Activated CD4-positive, alpha-beta T cell treated with anti-CD3 and anti-CD28 coated beads for 24 hours (primary cell): ENCODE results near the gene RETREG2.

ENCODE experiments used
- DNase-seq, 2 donors: peaks; one replicate each; pipeline ENCODE4 v3.0.0-alpha.2; 2020; ENCODE audit warnings: low read depth in 2 of 2

The RETREG2 gene

DNA sequence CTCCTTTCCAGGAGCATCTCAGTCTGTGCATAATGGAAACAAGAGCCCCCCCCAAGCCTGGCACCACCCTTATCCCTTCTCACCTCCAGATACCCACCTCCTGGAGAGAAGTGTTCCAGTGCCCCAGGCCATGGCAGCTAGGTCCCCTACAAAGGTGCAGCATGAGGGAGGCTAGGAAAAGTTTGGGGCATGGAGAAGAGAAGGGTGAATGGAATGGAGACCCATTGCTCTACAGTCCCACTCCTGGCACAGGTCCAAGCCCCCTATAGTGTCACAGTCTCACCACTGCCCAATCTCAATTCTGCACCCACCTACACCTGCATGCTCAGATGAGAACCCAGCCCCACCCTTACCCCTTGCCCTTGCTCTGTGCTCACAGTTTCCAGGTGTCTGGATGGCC lies 9.1 kb upstream of the RETREG2 start:
- no peak for DNase-seq

DNA sequence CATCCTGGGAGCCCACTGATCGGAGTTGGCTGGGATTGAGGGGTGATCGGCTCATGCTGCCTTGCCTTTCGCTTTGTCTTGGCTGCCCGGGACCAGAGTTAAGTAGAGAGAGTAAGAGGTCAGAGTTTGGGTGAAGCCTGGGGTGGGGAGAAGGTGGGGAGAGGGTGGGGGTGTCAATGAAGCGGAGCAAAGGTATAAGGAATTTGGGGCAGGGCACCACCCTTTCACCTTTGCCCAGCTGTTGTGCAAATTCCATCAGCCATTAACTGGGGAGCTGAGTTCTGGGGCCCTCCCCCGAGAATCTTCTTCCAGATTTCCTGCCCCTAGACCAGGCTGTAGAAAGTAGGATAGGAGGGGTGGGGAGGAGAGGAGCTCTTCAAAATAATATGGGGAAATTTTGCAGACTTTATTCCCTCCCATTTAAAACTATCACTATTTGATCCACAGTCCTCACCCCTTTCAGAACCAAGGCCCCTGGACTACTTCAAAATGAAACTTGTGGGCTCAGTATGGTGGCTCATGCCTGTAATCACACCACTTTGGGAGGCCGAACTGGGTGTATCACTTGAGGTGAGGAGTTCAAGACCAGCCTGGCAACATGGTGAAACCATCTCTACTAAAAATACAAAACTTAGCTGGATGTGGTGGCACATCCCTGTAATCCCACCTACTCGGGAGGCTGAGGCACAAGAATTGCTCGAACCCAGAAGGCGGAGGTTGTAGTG lies 8.0 kb upstream of the RETREG2 start, which contains the start of gene SLC23A3:
SLC23A3 (minus strand) TSS at position 100 of the 725 bp plus-strand sequence; CDS start at position 55, 45 bp downstream.
- no peak for DNase-seq

DNA sequence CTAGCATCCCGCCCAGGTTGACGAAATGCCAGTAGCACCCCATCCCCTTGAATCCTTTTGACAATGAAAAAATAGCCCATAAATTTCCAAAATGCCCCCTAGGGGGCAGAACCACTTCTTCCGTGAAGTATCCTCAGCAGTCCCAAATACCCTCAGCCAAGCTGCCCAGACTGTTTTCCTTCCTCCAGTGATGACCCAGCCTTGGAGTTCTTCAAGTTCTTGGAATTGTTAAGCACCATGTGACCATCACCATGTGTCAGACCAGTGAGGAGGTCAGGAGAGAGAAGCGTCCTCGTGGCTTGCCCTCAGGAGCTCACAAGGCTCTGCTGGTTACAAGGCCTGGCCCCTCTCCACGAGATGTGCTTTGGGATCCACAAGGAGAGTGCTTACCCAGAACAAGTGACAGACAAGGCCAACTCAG lies 6.8 kb upstream of the RETREG2 start:
- DNase-seq = peak in 1 of 2 donors; percentile 38

DNA sequence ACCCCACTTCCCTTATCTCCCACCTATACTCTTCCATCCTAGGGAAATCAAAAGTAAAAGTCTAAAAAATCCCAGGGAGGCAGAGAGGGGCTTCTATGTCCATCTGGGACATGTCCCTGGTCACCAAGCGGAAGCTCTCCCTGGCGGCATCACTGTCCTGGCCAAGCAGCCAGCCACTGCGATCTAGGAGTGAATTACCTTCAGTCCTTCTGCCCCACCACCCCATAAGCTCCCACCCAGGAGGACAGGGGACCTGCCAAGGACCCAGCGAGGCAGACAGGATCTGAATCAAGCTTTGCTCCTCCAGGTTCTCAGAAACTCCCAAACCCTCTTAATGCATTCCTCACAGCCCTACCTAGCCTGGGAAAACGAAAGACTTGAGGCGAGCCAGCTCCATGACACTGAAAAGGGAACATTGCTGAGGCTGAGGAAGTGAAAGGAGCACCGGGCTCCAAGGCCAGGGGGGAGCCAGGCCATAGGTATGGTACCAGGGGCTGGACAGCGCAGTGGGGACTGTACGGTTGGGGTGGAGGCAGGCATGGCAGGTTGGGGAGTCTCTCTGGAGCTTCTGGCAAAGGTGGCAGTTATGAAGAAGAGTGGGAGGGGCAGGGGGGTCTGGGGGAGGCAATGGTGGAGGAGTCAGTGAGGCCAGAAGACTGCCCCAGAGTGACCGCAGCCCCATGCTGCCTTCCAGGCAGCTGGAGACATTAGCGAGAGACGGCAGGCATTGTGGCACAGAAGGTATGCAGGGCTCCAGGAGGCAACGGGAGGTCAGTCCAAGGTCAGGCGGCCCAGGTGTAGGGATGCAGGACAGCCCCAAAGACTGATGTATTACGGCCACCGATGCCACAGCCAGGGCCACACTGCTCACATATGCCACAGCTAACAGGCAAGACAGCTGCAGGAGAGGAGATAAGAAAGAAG lies 5.6 kb upstream of the RETREG2 start:
- no peak for DNase-seq

DNA sequence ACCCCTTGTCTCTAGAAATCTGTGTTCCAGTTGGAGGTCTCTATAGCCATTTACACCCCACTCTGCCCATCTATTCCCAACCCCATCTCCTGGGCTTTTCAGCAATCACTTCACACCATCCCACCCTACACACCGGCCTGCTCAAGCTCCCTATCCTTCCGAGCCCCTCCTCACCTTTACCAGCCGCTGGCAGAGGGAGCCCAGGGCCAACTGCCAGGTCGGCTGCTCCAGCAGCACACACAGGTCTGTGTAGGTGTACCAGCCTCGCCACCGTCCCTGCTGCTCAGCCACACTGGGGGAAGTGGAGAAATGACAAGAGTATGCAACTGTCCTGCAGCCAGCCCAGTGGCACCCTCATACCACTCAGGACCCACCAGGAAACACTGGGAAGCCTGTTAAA lies 4.9 kb upstream of the RETREG2 start:
- DNase-seq = no peak

DNA sequence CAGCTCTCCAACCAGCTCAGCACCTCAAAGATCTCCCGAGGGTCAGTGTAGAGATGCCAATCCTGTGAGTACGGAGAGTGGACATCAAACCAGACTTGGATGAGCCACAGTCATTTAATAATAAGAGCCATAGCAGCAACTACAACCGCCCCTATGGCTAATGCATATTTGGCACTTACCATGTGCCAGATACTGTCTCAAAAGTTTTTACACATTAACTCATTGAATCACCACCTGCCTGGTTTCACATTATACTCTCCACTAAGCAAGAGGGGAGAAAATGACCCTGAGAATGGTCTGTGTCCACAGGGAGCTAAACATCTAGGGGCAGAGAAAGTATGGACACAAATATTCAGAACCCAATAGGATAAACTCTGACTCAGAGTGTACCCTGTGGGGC lies 3.9 kb upstream of the RETREG2 start:
- DNase-seq = no peak

DNA sequence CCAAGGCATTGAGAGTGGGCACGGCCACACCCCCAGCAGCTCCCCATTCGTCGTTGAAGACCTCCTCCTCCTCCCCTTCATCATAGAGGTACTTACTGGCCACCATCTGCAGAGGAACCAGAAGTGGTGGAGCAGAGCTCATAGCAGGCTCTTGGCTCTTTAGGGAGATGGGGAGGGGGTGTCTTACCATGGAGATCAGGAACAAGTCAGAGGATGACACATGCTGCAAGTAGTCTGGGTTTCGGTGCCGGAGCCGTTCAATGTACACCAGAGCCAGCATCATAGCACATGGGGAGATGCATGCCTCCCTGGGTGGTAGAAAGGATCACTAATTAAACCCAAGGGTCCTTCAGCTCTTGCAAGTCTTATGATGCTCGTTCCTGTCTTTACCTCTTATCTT lies 3.3 kb upstream of the RETREG2 start:
- DNase-seq = no peak

DNA sequence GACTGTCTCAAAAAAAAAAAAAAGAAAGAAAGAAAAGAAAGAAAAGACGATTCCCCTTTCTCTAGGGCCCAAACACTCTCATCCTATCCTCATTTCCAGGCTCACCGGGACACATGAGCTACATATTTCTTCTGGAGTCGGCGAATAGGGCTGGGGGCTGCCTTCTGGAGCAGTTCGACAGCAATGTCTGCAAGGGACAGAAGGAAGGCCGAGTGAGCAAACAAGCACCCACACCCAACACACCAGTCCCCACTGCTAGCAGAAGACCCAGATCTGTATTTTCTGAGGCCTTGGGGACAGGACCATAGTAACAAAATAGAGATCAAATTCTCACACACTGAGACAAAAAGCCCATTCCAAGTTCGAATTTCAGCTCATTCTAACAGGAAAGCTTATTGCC lies 2.6 kb upstream of the RETREG2 start:
- no peak for DNase-seq

DNA sequence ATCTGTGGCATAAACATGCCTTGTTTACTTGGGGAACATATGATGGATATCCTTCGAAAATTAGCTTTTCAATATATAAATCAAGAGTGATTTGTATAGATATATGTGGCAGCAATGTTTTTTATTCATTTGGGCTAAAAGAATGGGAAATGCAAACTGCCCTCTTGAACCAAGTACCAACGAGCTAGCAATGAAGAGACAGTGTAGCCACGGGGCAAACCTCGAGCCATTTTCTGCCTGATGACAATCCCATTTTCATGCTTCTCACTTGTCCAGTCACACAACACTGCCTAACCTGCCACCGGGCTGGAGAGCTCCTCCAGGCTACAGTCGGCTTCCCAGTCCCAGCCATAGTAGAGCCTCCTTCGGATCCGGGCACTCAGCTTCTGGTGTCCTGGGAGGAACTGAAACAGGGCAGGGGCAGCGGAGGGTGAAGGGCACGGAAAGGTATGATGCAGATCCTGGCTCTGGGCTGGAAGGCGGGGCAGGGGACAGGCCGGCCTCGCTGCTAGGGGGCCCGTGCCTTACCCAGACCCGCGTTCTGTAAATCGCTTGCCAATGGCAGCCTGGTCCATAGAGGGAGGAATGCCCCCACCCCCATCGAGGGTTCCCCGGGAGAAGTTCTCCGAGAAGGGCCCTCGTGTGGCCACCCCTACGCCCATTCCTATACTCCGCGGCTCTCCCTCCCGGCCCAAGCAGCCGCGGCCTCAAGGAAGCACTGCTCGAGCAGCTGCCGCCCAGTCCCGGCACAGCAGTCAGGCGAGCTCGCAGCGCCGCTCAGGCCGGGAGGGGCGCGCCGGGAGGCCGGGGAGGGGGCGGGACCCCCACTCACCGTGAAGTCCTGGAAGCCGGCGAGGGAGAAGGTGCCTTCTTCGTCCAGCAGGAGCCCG lies 1.9 kb upstream of the RETREG2 start:
- peak in 1 of 2 donors; percentile 16 for DNase-seq

DNA sequence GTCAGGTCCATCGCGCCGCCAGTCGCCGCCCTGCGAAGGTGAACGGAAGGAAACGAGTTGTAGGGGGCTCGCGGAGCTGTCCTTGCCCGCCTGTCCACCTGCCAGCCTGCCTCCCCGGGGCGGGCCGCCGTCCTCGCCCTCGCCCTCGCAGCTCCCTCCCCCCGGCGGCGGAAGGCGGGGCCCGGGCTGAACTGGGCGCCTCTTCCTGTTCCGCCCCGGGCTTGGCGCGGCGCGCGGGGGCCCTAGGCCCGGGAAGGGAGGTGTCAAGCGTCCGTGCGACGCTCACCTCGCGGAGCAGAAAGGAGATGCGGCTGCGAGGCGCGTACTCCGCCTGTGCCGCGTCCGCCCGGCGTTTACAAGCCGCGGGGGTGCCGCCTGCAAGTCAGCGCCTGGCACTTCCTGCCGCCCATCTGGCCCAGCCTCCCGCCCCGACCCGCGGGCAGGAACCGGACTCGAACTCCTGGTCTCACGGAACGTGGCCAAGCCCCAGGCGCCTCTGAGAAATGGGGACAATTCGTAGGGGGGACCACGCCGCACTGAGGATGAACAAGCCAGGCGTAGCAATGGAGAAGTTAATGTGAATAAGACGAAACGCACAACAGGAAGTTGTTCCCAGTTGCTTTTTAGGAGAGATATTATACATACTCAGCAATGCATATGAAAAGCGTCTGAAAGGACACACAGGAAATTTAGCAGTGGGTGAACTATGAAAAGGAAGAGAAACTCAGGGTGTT lies 1.1 kb upstream of the RETREG2 start, which contains the start of gene CNPPD1:
CNPPD1 (minus strand) TSS at position 108 of the 734 bp plus-strand sequence; CDS start at position 11, 97 bp downstream.
- peak; percentile 71 to 76 for DNase-seq

DNA sequence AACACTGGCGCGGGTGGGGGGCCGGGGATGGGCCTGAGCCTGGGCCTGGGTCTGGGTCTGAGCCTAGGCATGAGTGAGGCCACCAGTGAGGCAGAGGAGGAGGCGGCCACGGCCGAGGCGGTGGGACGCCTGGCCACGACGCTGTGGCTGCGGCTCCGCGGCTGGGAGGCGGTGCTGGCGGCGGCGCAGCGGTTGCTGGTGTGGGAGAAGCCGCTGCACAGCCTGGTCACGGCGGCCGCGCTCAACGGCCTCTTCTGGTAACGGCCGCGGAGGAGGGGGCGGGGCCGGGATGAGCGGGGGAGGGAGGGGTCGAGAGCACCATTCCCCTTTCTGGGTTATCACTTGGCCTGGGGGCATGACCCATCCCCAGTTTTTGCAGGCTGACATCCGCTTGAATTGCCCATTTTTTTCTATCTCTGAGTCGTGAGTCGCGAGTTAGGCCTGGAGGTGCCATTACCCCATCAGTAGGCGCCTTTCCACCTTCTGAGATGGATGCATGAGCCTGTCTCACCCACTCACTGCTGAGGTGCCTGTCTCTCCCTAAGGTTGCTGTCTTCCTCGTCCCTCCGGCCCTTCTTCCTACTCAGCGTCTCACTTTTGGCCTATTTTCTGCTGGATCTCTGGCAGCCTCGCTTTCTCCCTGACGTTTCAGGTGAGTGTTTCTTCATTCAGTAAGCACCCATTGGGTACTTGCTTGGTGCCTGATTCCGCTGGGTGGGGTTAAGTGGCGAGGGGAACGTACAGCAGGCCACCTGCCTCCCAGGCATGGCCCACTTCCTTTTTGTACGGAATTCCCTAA lies 501 bp downstream of the RETREG2 start:
- peak; percentile 18 to 36 for DNase-seq

DNA sequence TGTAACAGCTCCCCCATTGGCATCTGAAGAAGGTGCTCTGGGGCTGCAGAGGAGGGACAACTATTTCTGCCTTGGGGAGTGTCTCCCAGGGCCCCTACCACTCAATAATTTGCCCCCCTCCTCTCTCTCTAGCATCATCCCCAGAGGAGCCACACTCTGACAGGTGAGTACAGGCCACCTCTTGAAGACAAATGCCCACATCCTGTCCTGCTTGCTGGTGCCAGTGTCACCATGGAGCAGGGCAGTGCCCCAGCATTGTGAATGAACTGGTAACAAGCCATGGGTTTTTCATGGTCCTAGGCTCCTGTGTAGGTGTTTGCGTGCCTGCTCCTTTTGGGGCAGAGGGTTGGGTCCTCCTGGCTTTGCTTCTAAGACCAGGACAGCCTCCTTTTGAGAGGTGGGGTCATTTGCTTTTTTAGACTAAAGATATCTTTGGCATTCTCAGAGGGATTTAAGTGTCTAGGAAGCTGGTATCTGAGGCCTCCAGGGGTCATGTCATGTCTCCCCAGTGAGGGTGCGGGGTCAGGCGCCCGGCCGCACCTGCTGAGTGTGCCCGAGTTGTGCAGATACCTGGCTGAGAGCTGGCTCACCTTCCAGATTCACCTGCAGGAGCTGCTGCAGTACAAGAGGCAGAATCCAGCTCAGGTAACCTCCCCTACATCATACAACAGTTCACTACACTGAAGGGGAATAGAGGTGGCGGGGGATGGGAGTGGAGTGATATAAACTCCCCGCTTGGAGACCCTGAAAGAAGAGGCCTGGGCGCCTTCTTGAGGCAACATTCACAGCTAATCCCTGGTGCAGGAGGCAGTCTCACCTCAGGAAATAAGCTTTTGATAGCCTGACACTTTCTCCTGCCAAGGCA lies 1.8 kb downstream of the RETREG2 start:
- DNase-seq = no peak

DNA sequence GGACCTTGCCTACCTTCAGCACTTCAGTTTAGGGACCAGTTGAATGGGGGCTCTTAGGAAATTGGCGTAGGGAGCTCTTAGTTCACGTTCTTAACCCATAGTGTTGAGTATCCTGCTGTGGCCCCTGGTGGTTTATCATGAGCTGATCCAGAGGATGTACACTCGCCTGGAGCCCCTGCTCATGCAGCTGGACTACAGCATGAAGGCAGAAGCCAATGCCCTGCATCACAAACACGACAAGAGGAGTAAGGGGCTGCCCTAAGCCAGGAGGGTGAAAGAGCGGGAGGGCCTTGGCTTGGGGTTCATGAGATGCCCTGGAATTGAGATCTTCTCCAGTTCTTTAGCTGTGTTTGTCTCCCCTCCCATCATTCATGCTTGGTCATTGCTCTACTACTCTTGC lies 2.9 kb downstream of the RETREG2 start:
- no peak for DNase-seq

DNA sequence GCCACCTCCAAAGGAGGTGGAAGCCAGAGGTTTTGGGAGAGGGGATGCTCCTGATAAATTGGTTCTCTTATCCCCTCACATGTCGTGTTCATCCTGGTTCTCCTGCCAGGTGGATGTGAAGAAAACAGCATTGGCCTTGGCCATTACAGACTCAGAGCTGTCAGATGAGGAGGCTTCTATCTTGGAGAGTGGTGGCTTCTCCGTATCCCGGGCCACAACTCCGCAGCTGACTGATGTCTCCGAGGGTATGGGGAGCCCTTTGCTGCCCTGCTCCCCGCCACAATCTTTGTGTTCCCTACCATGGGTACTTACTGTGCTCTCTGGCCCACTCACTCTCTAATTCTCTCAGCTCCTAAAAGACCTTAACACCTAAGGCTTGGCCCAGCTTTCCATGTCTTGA lies 3.5 kb downstream of the RETREG2 start:
- DNase-seq = no peak

DNA sequence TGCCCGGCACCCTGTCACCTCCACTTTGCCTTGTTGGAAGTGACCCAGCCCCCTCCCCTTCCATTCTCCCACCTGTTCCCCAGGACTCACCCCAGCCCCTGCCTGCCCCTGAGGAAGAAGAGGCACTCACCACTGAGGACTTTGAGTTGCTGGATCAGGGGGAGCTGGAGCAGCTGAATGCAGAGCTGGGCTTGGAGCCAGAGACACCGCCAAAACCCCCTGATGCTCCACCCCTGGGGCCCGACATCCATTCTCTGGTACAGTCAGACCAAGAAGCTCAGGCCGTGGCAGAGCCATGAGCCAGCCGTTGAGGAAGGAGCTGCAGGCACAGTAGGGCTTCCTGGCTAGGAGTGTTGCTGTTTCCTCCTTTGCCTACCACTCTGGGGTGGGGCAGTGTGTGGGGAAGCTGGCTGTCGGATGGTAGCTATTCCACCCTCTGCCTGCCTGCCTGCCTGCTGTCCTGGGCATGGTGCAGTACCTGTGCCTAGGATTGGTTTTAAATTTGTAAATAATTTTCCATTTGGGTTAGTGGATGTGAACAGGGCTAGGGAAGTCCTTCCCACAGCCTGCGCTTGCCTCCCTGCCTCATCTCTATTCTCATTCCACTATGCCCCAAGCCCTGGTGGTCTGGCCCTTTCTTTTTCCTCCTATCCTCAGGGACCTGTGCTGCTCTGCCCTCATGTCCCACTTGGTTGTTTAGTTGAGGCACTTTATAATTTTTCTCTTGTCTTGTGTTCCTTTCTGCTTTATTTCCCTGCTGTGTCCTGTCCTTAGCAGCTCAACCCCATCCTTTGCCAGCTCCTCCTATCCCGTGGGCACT lies 4.5 kb downstream of the RETREG2 start:
- no peak for DNase-seq

DNA sequence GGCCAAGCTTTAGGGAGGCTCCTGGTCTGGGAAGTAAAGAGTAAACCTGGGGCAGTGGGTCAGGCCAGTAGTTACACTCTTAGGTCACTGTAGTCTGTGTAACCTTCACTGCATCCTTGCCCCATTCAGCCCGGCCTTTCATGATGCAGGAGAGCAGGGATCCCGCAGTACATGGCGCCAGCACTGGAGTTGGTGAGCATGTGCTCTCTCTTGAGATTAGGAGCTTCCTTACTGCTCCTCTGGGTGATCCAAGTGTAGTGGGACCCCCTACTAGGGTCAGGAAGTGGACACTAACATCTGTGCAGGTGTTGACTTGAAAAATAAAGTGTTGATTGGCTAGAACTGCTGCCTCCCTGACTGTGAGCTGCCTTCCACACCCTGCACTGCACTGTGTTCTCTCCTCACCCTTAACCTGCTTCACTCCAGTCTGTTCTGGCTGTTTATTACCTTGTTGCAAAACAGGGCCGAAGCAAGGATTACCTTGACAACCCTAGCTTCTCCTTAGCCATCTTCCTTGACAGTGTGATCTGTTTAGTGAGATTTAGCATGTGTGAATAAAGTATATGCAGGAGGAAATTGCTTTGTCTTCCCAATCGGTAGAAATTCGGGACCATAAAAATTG lies 5.2 kb downstream of the RETREG2 start:
- DNase-seq = no peak

DNA sequence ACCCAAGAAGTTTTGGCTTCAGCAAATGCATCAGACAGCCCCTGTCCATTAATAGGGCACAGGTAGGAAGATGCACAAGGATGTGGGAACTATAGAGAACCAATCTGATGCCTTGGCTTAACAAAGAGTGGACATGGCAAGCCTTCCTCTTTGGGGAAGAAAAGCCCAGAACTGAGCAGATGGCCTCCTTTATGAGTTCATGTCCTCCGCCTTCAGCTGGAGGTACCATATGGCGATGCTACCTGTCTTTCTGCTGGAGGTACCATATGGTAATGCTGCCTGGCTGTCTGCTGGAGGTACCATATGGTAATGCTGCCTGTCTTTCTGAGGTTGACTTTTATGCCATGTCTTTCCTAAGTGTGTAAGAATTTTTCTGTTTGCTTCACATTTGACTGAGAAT lies 6.0 kb downstream of the RETREG2 start:
- DNase-seq = no peak
